AG09319 (cell line): ENCODE results near the gene PHACTR3.

Experiments used
- DNase-seq: peaks from one replicate; pipeline ENCODE4 v3.0.0-alpha.2; 2010; ENCODE audit warnings: low read depth; ENCODE audit errors: extremely low read depth
- CTCF ChIP-seq: IDR thresholded peaks from 2 replicates; pipeline ENCODE4 v1.5.1; 2011; ENCODE audit warnings: low read depth, mild to moderate bottlenecking, inconsistent platforms, low read length, moderate library complexity

The PHACTR3 gene

GRCh38 chr20:59725476-59726280, 121.3 kb downstream of the PHACTR3 start:
- DNase-seq, result no peak
- no peak for TF ChIP-seq CTCF

- no peak for TF ChIP-seq CTCF
- no peak for DNase-seq
Measured at GRCh38 chr20:59726281-59726595, 121.9 kb downstream of the PHACTR3 start.

GRCh38 chr20:59728722-59729430, 124.5 kb downstream of the PHACTR3 start:
- no peak for DNase-seq
- TF ChIP-seq CTCF, result no peak

- DNase-seq, result no peak
- TF ChIP-seq CTCF, result no peak
Measured at GRCh38 chr20:59729506-59729905, 125.2 kb downstream of the PHACTR3 start.

GRCh38 chr20:59730722-59731121, 126.4 kb downstream of the PHACTR3 start:
- TF ChIP-seq CTCF, result no peak
- no peak for DNase-seq

- DNase-seq, result no peak
- no peak for TF ChIP-seq CTCF
Measured at GRCh38 chr20:59731376-59731775, 127.0 kb downstream of the PHACTR3 start.

GRCh38 chr20:59733351-59733750, 129.0 kb downstream of the PHACTR3 start:
- DNase-seq, result no peak
- TF ChIP-seq CTCF, result no peak
